22Rv1 (cell line): Measurements from ENCODE around the gene VPREB3.

ENCODE experiments used
- H3K27ac ChIP-seq: fragments of 450-650 bp; 2 replicates; pipeline ENCODE4 v1.5.1; 2017
- CTCF ChIP-seq: fragments of 450-650 bp; IDR thresholded peaks from 2 replicates; pipeline ENCODE4 v1.5.1; 2017; ENCODE audit warnings: mild to moderate bottlenecking
- ZFX ChIP-seq: fragments of 450-650 bp; IDR thresholded peaks from 2 replicates; pipeline ENCODE4 v1.6.1; 2017; ENCODE audit warnings: antibody characterized with exemption, borderline replicate concordance

Gene VPREB3

DNA sequence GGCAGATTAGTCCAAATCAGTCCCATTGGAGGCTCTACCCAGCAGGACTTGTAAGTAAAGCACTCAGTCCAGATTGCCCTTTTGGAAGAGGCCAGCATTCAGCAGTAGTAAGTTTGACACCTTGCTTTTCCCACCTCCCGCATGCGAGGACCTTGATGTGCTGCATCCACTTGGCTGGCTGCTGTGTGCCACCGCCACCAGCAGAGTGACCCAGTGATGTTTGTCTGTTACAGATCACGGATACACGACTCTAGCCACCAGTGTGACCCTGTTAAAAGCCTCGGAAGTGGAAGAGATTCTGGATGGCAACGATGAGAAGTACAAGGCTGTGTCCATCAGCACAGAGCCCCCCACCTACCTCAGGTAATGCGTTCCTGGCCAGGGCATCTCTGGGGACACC is 39.1 kb upstream of the VPREB3 start:
- no peak overlapping the region for H3K27ac ChIP-seq
- TF ChIP-seq CTCF (no peak), ZFX (no peak)

GRCh38 chr22:23791738-23792645 is 37.8 kb upstream of the VPREB3 start:
- TF ChIP-seq ZFX (no peak), CTCF (no peak)
- no peak overlapping the region for H3K27ac ChIP-seq

DNA sequence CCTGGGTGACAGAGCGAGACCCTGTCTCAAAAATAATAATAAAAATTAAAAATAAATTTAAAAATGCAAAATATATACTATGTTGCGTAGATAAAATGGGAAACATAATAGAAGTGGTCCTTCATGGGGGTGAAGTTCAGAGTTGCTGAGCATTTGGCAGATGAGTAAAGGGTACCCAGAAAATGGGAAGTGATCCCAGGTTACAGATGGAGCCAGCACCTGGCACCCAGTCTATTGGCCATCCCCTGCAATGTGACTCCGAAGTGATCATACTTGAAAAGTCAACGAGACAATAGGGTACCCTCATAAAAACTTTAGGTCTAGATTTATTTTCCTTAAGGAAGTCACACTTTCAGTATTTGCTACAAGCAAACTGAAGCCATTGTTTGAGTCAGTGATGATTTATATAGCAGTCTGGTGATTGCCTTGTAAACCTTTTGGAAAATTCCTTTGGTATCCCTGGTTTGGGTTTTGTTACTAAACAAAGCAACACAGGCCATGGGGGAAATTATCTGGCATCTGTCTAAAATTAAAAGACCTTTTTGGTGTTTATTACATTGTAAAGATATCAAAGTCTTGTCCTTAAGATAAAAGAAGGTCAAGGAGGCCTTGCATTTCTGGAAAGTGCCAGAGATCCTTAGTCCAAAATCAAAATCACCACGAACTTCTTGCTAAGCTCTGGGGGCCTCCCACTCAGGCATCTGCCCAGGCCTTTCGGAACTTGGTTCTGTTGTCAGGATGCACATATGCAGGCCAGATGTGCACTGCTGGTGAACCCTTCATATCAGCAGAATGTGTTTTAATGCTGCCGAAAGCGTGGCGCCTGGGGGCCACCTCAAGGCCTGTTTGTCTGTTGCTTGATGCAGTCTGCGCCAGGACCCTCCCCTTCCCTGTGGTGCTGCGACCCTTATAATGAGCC is 36.9 kb upstream of the VPREB3 start:
- no peak overlapping the region for H3K27ac ChIP-seq
- no peak for TF ChIP-seq CTCF
- TF ChIP-seq ZFX = no peak

DNA sequence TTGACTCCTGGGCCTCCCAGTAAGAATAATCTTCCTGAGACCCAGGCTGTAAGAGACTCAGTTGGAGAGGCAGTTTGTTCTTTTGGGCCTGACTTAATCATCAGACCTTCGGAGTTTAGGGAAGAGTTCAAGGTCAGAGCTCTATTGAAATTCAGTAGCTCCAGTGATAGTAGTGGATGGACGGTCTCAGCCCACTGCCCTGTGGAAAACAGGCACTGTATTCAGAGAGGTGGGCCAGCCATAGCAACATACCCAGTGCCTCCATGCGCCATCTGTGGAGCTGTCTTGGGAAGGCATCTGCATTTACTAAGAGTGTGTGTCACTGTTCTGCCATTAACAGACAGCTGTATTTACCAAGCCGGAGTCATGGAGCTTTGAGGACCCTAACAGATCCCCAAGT is 35.4 kb upstream of the VPREB3 start:
- H3K27ac ChIP-seq = peak overlapping the region; percentile 98; the same call in 1 of the 2 replicates
- no peak for TF ChIP-seq CTCF
- TF ChIP-seq ZFX = no peak

DNA sequence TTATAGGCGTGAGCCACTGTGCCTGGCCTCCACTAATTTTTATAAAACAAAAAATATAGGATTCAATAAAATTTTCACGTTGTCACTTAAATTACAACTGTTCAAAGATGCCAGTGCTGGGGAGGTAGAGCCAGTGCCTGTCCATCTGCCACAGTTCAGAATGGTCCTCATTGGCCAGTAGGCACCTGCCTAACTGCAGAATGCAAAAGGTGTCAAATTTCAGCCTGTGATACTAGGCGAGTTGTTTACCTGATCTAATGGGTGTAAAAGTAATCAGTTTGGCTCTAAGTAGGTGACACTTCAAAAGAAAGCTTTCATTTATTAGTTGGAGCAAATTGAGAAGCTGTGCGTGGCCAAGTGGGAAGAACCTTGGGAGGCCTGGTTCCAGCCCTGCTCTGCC is 34.9 kb upstream of the VPREB3 start:
- TF ChIP-seq CTCF = no peak
- no peak for TF ChIP-seq ZFX
- H3K27ac ChIP-seq = peak overlapping the region; percentile 98

DNA sequence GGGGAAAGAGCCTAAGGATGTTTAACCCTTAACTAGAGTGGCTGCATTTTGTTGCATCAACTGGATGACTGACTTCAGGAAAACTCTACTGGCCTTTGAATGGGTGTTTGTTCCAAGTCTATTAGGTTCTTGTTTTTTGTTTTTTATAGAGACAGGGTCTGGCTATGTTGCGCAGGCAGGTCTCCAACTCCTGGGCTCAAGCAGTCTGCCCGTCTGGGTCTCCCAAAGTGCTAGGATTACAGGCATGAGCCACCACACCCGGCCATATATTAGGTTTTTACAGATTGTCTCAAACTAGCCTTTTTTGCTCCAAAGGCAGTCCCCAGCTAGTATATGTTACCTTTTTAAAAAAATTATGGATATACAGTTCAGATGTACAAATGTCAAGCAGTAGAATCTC is 33.7 kb upstream of the VPREB3 start:
- TF ChIP-seq ZFX = no peak
- no peak for TF ChIP-seq CTCF
- H3K27ac ChIP-seq = peak overlapping the region; percentile 98

DNA sequence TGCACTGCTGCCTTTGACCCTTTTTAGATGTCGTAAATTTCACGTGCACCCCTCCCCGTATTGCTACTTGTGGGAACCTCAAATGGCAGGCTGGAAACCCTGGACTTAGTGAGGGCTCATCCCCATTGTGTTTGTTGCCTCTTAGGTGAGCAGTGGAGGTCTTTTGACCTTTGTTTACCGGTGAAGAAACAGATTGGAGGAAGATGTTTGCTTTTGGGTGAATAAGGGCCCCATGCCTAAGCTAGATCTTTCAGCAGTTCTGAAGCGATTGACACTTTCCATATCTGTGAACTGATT is 33.3 kb upstream of the VPREB3 start:
- peak overlapping the region; percentile 98 for H3K27ac ChIP-seq
- TF ChIP-seq CTCF = no peak
